H54 (cell line): ENCODE data around the gene AKAP1.

ENCODE experiments used
- DNase-seq: peaks from one replicate; pipeline ENCODE4 v3.0.0; 2011; ENCODE audit warnings: low spot score, mixed read lengths; ENCODE audit not compliant: insufficient read length
- FAIRE-seq: peaks from 3 replicates; lab custom pipeline; 2011; peaks lifted over from hg19 to GRCh38; lab: Jason Lieb, UNC
- POLR2A ChIP-seq: IDR thresholded peaks from 2 replicates; pipeline ENCODE4 v1.6.1; 2011; ENCODE audit warnings: low read depth, mild to moderate bottlenecking, low read length

Gene AKAP1

GRCh38 chr17:57138030-57138911, 53.2 kb downstream of the AKAP1 start:
- DNase-seq = no peak
- TF ChIP-seq POLR2A = no peak
- FAIRE-seq = no peak

GRCh38 chr17:57138956-57139576, 54.0 kb downstream of the AKAP1 start:
- no peak for TF ChIP-seq POLR2A
- FAIRE-seq = no peak
- DNase-seq = no peak

GRCh38 chr17:57140316-57140715, 55.3 kb downstream of the AKAP1 start:
- FAIRE-seq (no peak), DNase-seq (no peak)
- TF ChIP-seq POLR2A = no peak

DNA sequence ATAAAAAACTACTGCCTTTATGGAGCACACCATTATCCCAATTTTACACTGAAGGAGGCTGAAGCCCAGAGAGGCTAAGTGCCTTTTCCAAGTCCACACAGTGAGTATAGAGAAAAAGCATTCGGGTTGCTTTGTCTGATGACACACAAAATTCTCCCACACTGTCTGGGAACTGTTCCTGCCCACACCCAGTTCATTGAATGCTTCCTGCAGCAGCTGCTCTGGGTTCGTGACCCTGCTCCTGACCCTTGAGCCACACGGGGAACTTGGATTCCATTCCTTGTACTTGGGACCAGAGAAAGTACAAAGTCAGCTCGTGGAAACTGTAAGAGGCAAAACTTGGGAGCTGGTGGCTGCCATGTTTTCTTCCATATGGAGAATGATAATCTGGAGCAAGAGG, 57.9 kb downstream of the AKAP1 start:
- TF ChIP-seq POLR2A = no peak
- DNase-seq (no peak), FAIRE-seq (no peak)

GRCh38 chr17:57143361-57143760, 58.3 kb downstream of the AKAP1 start:
- DNase-seq (no peak), FAIRE-seq (no peak)
- TF ChIP-seq POLR2A = no peak

- FAIRE-seq (no peak), DNase-seq (no peak)
- TF ChIP-seq POLR2A = no peak
Measured at GRCh38 chr17:57143919-57144318, 58.9 kb downstream of the AKAP1 start.

DNA sequence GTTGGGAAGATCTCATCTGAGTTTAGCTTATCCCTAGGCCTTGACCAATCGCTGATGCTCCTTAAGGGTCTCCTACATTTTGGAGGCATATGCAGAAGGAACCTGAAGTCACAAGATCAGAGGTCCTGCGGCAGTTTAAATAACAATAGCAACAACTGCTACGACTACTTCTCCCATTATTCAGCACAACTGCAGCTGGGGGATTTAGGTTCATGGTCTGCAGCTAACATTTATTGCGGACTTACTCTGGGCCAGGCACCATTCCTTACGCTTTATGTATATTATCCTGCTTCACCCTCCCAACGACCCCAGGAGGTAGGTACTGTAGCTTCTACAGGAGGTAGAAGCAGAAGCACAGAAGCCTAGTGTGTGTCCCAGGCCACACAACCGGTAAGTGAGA, 59.5 kb downstream of the AKAP1 start:
- TF ChIP-seq POLR2A = no peak
- DNase-seq (no peak), FAIRE-seq (no peak)

DNA sequence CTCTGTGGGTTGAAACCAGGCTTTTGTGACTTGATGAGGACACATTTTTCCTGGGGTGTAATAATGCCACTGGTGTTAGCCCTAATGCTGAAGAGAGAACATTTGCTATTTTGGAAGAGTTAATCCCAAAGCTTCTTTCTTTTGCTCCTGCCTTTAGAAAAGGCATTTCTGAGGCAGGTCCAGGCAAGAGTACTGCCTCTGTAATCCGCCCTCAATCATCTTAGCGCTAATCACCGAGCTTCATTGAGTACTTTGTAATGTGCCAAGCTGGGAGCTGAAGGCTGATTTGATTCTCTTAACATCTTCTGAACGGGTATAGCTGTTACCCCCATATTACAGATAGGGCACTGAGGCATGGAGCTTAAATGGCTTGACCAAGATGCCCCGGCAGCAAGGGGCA, 60.3 kb downstream of the AKAP1 start:
- no peak for FAIRE-seq
- TF ChIP-seq POLR2A = no peak
- DNase-seq = no peak

GRCh38 chr17:57146273-57146672, 61.2 kb downstream of the AKAP1 start:
- DNase-seq (no peak), FAIRE-seq (no peak)
- TF ChIP-seq POLR2A = no peak

DNA sequence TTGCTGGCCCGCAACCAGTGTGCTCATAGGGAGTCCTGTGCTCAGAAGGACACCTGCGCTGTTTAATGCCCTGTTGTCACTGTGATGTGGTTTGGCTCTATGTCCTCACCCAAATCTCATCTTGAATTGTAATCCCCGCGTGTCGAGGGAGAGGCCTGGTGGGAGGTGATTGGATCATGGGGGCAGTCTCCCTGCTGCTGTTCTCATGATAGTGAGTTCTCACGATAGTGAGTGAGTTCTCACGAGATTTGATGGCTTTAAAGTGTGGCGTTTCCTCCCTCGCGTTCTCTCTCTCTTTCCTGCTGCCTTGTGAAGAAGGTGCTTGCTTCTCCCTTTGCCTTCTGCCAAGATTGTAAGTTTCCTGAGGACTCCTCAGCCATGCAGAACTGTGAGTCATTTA, 66.8 kb downstream of the AKAP1 start:
- FAIRE-seq (no peak), DNase-seq (no peak)
- no peak for TF ChIP-seq POLR2A

- no peak for TF ChIP-seq POLR2A
- DNase-seq (no peak), FAIRE-seq (no peak)
Measured at GRCh38 chr17:57152967-57153528, 68.0 kb downstream of the AKAP1 start.

- TF ChIP-seq POLR2A = no peak
- no peak for FAIRE-seq
Measured at GRCh38 chr17:57154921-57155320, 69.9 kb downstream of the AKAP1 start.

DNA sequence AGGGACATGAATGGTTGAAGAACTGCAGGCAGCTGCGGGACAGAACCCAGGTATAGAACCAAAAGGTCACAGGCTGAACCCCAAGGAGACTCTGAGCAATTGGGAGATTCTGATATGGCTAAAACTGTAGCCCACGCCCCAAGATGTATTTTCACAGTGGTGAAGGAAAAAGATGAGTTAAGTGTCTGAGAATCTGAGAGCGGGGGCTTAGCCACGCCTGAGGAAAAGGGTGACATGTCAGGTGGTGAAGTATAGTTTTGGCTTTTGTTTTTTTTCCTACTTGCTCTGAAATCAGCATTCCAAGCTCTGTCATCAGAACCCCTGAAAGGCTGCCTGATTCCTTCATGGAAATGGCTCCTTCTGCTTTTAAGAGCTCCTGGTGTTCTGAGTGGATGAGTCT, 73.3 kb downstream of the AKAP1 start:
- TF ChIP-seq POLR2A = no peak
- FAIRE-seq (no peak), DNase-seq (no peak)

More at GRCh38 chr17:57154921-57155320, 69.9 kb downstream of the AKAP1 start:
- no peak for DNase-seq

DNA sequence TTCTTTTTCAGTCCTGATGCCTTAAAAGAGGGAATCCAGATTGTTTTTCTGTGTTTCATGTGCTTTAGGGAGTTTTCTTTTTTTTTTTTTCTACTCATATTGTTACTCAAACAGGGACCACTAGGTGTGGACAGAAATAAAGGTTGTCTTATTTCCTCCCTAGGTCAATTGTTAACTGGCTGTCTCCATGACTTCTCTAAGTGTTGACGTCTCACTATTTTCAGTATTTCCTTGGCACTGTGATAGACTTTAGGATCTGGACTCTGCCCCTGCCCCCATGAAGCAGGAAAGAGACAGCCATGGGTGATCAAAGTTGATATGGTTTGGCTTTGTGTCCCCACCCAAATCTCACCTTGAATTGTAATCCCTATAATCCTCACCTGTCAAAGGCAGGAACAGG, 73.7 kb downstream of the AKAP1 start:
- DNase-seq (no peak), FAIRE-seq (no peak)
- no peak for TF ChIP-seq POLR2A
